A549 (cell line): Measurements from ENCODE around the gene IFNW1.

Experiments used
- CTCF ChIP-seq: fragments of >200 bp; sonication (Bioruptor Twin); formaldehyde crosslinking; IDR thresholded peaks from 3 replicates; pipeline ENCODE4 v1.5.1; 2016
- EHMT2 ChIP-seq: fragments of 200-600 bp; sonication (generic); IDR thresholded peaks from 2 replicates; pipeline ENCODE4 v1.6.1; 2016; ENCODE audit warnings: antibody characterized with exemption, low read depth, mild to moderate bottlenecking, moderate library complexity
- EP300 ChIP-seq, 2 experiments: fragments of >200 bp; sonication (Bioruptor Twin); formaldehyde crosslinking; IDR thresholded peaks; 2 replicates in 1 of 2; 3 replicates in 1 of 2; pipeline ENCODE4 v1.6.1; 2016 to 2017
- HOXA7 ChIP-seq: fragments of 250-450 bp; sonication (Bioruptor Pico); IDR thresholded peaks from 2 replicates; pipeline ENCODE4 v1.5.0; 2020; ENCODE audit warnings: mild to moderate bottlenecking, moderate library complexity
- JUN ChIP-seq, 2 experiments: fragments of >200 bp; sonication (Bioruptor Twin); formaldehyde crosslinking; IDR thresholded peaks; 2 replicates in 1 of 2; 3 replicates in 1 of 2; pipeline ENCODE4 v1.6.1; 2016 to 2017
- MAX ChIP-seq: IDR thresholded peaks from 2 replicates; pipeline ENCODE4 v1.6.1; 2012
- NR3C1 ChIP-seq: fragments of >200 bp; sonication (Bioruptor Twin); formaldehyde crosslinking; IDR thresholded peaks from 3 replicates; pipeline ENCODE4 v1.6.1; 2017
- RARB ChIP-seq: fragments of 250-450 bp; sonication (Bioruptor Pico); IDR thresholded peaks from 2 replicates; pipeline ENCODE4 v1.8.0; 2021; ENCODE audit warnings: mild to moderate bottlenecking, moderate library complexity

GRCh38 chr9:21155501-21155900, 13.9 kb upstream of the IFNW1 start:
- TF ChIP-seq HOXA7 (CRISPR knock-in tag): no peak
- TF ChIP-seq MAX: no peak
- no peak for TF ChIP-seq CTCF
- TF ChIP-seq EHMT2: no peak
- no peak for TF ChIP-seq RARB (CRISPR knock-in tag)
- TF ChIP-seq JUN (IDR thresholded peaks at IDR 0.05): no peak
- no peak for TF ChIP-seq EP300 (IDR thresholded peaks at IDR 0.05)
- no peak for TF ChIP-seq NR3C1
